ENCODE results near the gene ZBTB8B.

- no peak for TF ChIP-seq IKZF3 (tag by site-specific recombination; IDR thresholded peaks at IDR 0.05)
- TF ChIP-seq CTCF (tag by site-specific recombination; IDR thresholded peaks at IDR 0.05): no peak
- no peak for TF ChIP-seq ZNF488 (tag by site-specific recombination; IDR thresholded peaks at IDR 0.05)
- TF ChIP-seq ZNF140 (tag by site-specific recombination; IDR thresholded peaks at IDR 0.05): no peak
- no peak for TF ChIP-seq ZNF658 (tag by site-specific recombination; IDR thresholded peaks at IDR 0.05)
- no peak for TF ChIP-seq EGR2 (tag by site-specific recombination; IDR thresholded peaks at IDR 0.05; ENCODE audit: low read depth)
- no peak for TF ChIP-seq REST (tag by site-specific recombination; IDR thresholded peaks at IDR 0.05)
- no peak for TF ChIP-seq ZNF366 (tag by site-specific recombination; conservative IDR thresholded peaks at IDR 0.05)
- TF ChIP-seq ZNF747 (tag by site-specific recombination; IDR thresholded peaks at IDR 0.05): no peak
- TF ChIP-seq ATF2 (tag by site-specific recombination; IDR thresholded peaks at IDR 0.05; ENCODE audit: low read depth): no peak
- TF ChIP-seq RBAK (tag by site-specific recombination; IDR thresholded peaks at IDR 0.05): no peak
- TF ChIP-seq ZNF449 (tag by site-specific recombination; IDR thresholded peaks at IDR 0.05): no peak
- TF ChIP-seq ZNF704 (tag by site-specific recombination; IDR thresholded peaks at IDR 0.05): no peak
- TF ChIP-seq ZBTB26 (tag by site-specific recombination; optimal IDR thresholded peaks at IDR 0.05): no peak
Measured at GRCh38 chr1:32508761-32509160, 43.9 kb downstream of the ZBTB8B start.

All from HEK293 (cell line).